IPS-18a (cell line): ENCODE measurements around the gene MED15.

Experiments used
- H3K27ac ChIP-seq: one replicate; pipeline ENCODE4 v1.5.1; 2013; ENCODE audit warnings: low read length
- H3K27me3 ChIP-seq: one replicate; pipeline ENCODE4 v1.6.1; 2013; ENCODE audit warnings: mild to moderate bottlenecking, low read length; ENCODE audit not compliant: control insufficient read depth, insufficient read depth
- H3K36me3 ChIP-seq: one replicate; pipeline ENCODE4 v1.6.1; 2013; ENCODE audit warnings: low read depth, low read length; ENCODE audit not compliant: control insufficient read depth
- H3K4me1 ChIP-seq: one replicate; pipeline ENCODE4 v1.6.1; 2013; ENCODE audit warnings: low read depth, low read length; ENCODE audit not compliant: control insufficient read depth
- H3K4me3 ChIP-seq: one replicate; pipeline ENCODE4 v1.5.1; 2013; ENCODE audit warnings: low read length
- H3K9ac ChIP-seq: one replicate; pipeline ENCODE4 v1.6.1; 2013; ENCODE audit warnings: mild to moderate bottlenecking, low read length, moderate library complexity
- H3K9me3 ChIP-seq: one replicate; pipeline ENCODE4 v1.6.1; 2013; ENCODE audit warnings: low read depth, low read length; ENCODE audit not compliant: control insufficient read depth

Gene MED15, protein sequence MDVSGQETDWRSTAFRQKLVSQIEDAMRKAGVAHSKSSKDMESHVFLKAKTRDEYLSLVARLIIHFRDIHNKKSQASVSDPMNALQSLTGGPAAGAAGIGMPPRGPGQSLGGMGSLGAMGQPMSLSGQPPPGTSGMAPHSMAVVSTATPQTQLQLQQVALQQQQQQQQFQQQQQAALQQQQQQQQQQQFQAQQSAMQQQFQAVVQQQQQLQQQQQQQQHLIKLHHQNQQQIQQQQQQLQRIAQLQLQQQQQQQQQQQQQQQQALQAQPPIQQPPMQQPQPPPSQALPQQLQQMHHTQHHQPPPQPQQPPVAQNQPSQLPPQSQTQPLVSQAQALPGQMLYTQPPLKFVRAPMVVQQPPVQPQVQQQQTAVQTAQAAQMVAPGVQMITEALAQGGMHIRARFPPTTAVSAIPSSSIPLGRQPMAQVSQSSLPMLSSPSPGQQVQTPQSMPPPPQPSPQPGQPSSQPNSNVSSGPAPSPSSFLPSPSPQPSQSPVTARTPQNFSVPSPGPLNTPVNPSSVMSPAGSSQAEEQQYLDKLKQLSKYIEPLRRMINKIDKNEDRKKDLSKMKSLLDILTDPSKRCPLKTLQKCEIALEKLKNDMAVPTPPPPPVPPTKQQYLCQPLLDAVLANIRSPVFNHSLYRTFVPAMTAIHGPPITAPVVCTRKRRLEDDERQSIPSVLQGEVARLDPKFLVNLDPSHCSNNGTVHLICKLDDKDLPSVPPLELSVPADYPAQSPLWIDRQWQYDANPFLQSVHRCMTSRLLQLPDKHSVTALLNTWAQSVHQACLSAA

DNA sequence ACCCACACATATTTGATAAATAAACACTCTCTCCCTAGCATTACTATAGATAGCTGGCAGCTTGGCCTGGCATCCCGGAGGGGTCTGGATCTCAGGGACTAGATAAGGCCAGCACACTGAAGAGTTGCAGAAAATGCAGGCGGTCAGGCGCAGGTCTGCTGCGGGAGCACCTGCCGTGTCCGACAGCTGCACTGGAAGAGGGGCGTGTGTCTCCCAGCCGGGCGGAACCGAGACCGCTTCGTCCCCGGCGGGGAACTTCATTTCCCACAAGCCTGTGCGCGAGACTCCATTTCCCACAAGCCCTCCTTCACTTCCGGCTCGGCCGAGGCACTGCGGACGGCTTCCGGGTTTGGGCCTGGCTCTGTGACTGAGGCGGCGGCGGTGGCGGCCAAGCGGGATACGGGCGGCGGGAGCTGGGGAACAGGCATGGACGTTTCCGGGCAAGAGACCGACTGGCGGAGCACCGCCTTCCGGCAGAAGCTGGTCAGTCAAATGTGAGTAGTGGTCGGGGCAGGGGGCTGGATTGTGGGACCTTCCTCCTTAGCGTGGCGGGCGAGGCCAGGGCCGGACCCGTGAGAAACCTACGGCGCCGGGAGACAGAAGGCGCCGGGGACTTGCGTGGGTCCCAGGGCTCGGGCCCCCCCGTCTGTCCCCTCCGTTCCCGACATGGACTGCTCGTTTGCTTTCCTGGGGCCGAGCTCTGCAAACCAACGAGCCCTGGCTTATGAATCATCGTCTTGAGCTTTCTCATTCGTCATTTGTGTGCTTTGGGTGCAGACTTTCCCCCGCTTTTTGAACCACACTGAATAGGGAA, at the start of gene MED15:
Gene MED15 (plus strand): TSS at position 358 of the 814 bp plus-strand sequence. CDS start 69 bp downstream, at position 427.
- Histone ChIP-seq H3K4me1 (peaks cover 11% of the 10 kb centered on the region), H3K4me3 (peak within 1 kb of the TSS; percentile 98), H3K9ac (peak within 1 kb of the TSS; percentile 75), H3K27me3 (no peaks in the 10 kb centered on the region), H3K9me3 (no peaks in the 10 kb centered on the region), H3K36me3 (no peaks in the 10 kb centered on the region), H3K27ac (no peak within 1 kb of the TSS)

DNA sequence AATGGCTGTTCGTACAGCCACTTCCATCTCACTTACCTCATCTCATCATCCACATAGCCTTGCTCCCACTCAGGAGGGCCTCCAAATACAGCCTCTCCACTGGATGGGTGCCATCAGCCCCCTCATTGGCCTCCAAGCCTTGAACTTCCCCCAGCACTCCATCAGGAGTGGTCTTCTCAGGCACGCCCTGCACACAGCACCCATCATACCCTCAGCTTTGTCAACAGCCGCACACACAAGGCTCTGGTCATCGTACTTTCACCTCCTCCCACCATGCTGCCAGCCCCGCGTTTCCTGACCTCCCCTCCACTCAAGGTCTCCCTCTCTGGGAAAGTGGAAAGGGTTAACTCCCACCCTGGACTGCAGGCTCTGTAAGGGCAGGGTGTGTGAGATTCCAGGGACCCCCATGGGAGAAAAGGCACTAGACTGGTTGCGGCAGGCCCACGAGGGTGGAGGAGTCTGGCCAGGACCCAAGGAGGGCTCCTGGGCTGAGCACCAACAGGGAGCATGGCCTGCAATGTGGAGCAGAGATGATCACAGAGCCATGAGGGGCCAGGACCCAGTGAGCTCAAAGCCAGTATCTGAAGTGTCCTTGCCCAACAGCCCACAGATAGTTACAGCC, 48.8 kb upstream of the MED15 start:
- no peak overlapping the region for H3K9ac ChIP-seq
- H3K36me3 ChIP-seq, result no peaks in the 10 kb centered on the region
- H3K4me1 ChIP-seq, result no peaks in the 10 kb centered on the region
- H3K9me3 ChIP-seq, result no peaks in the 10 kb centered on the region
- no peak overlapping the region for H3K4me3 ChIP-seq
- H3K27ac ChIP-seq, result no peak overlapping the region
- H3K27me3 ChIP-seq, result no peaks in the 10 kb centered on the region

DNA sequence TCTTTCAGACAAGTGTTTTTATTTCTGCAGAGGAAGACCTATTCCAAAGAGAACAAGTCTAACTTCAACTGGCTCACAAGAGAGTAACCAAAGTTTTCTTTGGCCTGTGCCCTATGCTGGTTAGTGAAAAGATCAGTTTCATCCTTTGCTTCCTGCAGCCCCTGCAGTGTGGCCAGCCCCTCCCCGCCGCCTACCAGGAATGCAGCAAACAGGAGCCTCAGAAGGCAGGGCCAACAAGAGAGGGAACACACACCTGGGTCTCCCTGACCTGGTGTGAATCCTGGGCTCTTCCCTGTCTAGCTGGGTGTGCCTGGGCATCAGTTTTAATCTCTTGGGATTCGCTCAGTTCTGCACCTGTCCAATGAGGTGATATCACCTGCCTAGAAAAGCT, 48.3 kb upstream of the MED15 start:
- Histone ChIP-seq H3K9ac (no peak overlapping the region), H3K27ac (no peak overlapping the region), H3K27me3 (no peaks in the 10 kb centered on the region), H3K36me3 (no peaks in the 10 kb centered on the region), H3K4me1 (no peaks in the 10 kb centered on the region), H3K9me3 (no peaks in the 10 kb centered on the region), H3K4me3 (no peak overlapping the region)

DNA sequence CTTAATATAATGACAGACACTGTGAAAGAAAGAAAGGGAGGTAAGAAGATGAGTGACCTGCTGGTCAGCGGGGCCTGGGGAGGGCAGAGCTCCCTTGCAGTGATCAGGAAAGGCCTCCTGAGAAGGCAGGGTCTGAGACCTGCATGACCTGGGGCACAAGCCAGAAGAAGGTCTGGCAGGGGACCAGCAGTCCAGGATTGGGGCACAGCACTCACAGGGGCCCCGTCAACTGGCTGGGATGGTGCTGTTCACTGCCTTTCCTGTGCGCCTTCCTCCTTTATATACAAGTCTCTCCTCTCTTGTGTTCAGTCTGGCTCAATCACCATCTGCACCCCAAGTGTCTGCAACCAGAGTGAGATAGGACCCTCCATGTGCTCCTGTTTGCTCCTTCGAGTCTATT, 47.5 kb upstream of the MED15 start:
- no peak overlapping the region for H3K27ac ChIP-seq
- H3K4me3 ChIP-seq, result no peak overlapping the region
- no peaks in the 10 kb centered on the region for H3K27me3 ChIP-seq
- H3K9ac ChIP-seq, result no peak overlapping the region
- no peaks in the 10 kb centered on the region for H3K4me1 ChIP-seq
- H3K9me3 ChIP-seq, result no peaks in the 10 kb centered on the region
- no peaks in the 10 kb centered on the region for H3K36me3 ChIP-seq

DNA sequence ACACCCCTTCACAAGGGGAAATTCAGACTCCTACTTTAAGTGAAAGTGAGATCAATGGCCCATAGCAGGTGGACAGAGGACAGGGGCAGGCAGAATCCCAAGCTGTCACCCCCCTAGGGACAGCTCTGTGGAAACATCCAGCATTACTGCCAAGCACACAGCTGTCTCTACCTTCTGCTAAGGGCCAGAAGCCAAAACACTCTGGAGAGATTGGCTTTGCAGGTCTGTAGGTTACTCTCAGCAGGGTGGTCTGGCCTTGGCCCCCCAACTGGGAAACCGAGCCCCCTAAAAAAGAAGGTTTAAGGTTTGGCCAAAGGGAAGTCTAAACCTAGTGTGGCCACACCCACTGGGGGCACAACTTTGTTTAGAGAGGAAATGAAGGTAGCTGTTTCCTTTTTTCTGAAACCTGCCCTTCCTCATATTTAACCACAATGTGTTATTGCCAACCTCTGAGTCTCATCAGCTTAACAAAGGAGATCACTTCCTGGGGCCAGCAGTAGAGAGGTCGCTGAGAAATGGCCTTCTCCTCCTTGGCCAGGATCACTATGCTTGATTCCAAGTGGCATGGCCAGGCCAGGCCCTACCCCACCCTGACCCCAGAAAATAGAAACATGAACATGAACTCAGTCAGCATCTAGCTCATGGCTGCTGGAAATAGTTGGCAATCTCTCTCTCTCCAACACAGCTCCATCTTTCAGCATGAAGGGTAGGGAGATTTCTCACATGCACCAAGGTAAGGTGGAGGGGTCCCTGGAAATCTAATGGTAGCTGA, 43.9 kb upstream of the MED15 start:
- no peak overlapping the region for H3K9ac ChIP-seq
- no peak overlapping the region for H3K4me3 ChIP-seq
- H3K36me3 ChIP-seq, result no peaks in the 10 kb centered on the region
- H3K27ac ChIP-seq, result no peak overlapping the region
- H3K9me3 ChIP-seq, result no peaks in the 10 kb centered on the region
- no peaks in the 10 kb centered on the region for H3K4me1 ChIP-seq
- no peaks in the 10 kb centered on the region for H3K27me3 ChIP-seq

DNA sequence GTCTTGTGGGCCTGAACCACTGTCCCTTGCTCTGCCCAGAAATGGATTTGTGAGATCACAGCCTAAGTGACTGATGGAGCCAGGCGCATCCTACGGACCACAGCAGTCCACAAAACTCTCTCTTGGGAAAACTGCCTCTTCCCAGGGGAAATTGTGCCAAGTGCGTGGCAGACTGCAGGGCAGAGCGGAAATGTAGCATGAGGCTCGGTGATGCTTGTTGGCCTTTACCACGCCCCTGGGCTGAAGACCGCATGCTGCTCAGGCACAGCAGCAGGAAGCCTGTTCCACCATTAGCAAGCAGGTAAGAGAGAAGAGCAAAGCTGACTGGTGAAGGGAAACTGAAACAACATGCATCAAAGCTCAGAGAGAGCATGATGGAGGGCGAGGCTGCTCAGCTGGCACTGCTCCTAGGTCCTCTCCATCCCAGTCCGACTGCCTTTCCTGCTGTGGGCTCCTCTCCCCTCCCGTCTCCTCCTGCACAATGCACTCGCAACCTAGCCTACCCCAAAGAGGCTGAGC, 43.3 kb upstream of the MED15 start:
- Histone ChIP-seq H3K36me3 (no peaks in the 10 kb centered on the region), H3K4me1 (no peaks in the 10 kb centered on the region), H3K27ac (no peak overlapping the region), H3K9ac (no peak overlapping the region), H3K4me3 (no peak overlapping the region), H3K9me3 (no peaks in the 10 kb centered on the region), H3K27me3 (no peaks in the 10 kb centered on the region)

DNA sequence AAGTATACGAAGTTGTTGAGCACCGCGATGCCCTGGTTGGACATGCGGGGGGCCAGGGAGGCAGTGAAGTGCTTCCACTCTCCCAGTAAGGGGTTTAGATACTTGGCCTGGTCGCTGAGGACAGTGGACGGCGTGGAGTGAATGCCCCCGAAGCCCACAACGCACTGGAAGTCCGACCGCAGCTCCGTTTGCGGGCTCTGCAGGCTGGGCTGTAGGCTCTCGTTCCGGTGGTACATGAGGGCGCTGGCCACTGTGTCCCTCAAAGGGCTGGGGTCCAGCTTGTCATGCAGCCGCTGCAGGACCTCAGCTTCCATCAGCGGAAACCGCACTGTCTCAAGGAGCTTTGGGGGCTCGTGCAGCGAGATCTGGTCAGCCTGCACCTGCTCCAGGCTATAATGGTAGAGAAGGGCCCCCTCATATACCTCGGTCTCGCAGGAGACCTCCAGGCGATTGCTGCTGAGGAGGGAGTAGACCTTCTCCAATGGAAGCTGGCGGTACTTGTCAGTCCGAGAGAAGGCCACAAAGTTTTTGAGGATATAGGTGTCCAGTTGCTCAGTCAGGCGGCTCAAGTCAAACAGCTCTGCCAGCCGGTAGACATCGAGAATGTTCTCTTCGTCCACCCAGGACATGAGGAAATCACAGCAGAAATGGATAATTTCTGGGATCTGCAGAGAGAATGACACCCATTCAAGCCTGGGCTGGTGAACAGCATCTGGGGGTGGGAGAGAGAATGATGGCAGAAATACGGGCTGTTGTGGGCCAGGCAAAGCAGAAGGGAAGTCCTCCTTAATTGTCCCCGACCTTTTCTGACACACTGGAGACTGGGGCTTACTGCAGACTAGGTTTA, 42.3 kb upstream of the MED15 start:
- no peaks in the 10 kb centered on the region for H3K9me3 ChIP-seq
- no peaks in the 10 kb centered on the region for H3K4me1 ChIP-seq
- no peak overlapping the region for H3K27ac ChIP-seq
- H3K4me3 ChIP-seq, result no peak overlapping the region
- no peaks in the 10 kb centered on the region for H3K27me3 ChIP-seq
- no peak overlapping the region for H3K9ac ChIP-seq
- peaks cover 3% of the 10 kb centered on the region for H3K36me3 ChIP-seq

DNA sequence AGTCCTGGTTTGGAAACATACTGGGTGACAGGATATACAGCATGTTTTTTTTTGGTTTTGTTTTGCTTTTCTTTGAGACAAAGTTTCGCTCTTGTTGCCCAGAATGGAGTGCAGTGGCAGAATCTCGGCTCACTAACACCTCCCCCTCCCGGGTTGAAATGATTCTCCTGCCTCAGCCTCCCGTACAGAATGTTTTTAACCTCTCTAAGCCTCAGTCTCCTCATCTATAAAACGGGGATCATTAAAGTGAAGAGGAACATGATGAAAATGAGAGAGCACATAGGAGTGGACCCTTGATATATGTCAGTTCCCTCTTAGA, 41.7 kb upstream of the MED15 start:
- Histone ChIP-seq H3K4me1 (no peaks in the 10 kb centered on the region), H3K27ac (no peak overlapping the region), H3K36me3 (peaks cover 4% of the 10 kb centered on the region), H3K4me3 (no peak overlapping the region), H3K27me3 (no peaks in the 10 kb centered on the region), H3K9me3 (no peaks in the 10 kb centered on the region), H3K9ac (no peak overlapping the region)

DNA sequence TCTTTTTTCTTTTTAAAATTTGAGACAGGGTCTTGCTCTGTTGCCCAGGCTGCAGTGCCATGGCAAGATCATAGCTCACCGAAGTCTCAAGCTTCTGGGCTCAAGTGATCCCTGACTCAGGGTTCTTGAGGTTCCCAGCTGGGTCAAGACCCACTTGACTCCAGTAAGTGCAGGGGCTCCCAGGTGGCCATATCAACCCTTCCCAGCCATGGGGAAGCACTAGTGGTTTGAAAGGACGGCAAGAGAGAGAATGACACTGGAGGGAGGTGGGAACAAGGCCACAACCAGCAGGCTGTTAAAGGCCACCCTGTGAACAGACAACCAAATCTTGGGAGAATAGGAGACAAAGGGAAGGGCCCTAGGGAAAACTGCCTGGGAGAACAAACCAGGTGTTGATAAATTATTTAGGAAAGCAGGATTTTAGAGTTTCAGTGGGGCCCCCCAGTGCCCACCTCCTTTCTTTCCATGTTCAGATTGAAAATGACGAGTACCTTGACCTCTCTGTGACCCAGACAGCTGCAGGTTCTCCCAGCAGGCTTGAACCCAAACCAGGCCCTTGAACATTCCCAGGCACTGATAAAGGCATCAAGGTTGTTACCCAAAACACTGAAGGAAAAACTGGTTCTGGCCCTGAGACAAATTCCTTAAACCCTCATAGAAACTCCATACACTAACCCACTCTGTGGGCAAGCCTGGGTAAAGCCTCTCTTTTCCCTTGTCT, 40.6 kb upstream of the MED15 start:
- Histone ChIP-seq H3K9ac (no peak overlapping the region), H3K4me1 (no peaks in the 10 kb centered on the region), H3K9me3 (no peaks in the 10 kb centered on the region), H3K4me3 (no peak overlapping the region), H3K36me3 (peaks cover 10% of the 10 kb centered on the region), H3K27ac (no peak overlapping the region), H3K27me3 (no peaks in the 10 kb centered on the region)
